ENCODE measurements around the gene RGS7. TPM values are rescaled to one million over a fixed set of nuclear protein-coding genes. Genes with fewer than 3 reads are reported as not detected.

RGS7 gene
- total and polyA plus RNA-seq, 10 of the 15 experiments (the other 5 are each of a cell fraction or from before 2014, with no cell fraction given) = not detected

DNA sequence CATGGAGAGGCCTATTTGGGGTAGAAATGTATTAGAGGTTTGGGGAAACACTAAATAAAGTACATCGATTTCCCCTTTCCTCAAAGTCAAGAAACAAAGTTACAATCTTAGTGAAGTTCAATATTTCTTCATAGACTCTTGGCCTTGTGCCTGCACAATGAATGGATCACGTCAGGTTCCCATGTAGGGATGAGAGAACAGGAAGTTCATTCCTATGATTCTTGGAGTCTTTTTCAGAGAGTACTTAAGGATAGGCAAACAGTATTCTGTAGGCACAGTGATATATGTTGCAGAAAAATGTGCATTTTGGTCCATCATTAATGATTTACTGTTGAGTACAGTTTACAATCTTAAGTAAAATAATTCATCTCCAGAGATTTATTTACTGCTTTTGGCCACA, 275.5 kb downstream of the RGS7 start (continued):
- TF ChIP-seq, protein P1, sequence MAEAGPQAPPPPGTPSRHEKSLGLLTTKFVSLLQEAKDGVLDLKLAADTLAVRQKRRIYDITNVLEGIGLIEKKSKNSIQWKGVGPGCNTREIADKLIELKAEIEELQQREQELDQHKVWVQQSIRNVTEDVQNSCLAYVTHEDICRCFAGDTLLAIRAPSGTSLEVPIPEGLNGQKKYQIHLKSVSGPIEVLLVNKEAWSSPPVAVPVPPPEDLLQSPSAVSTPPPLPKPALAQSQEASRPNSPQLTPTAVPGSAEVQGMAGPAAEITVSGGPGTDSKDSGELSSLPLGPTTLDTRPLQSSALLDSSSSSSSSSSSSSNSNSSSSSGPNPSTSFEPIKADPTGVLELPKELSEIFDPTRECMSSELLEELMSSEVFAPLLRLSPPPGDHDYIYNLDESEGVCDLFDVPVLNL (IDR thresholded peaks at IDR 0.05; ENCODE audit: low read depth, low read length) = no peak
- TF ChIP-seq NFYB (IDR thresholded peaks at IDR 0.05; ENCODE audit: insufficient read depth, low read depth, low read length) (no peak), ZBTB11 (CRISPR knock-in tag; IDR thresholded peaks at IDR 0.05) (no peak), CBFB (IDR thresholded peaks at IDR 0.05; ENCODE audit: low read depth) (no peak), SMC3 (IDR thresholded peaks at IDR 0.05; ENCODE audit: borderline replicate concordance, low read length) (no peak)
- TF ChIP-seq, protein P2, sequence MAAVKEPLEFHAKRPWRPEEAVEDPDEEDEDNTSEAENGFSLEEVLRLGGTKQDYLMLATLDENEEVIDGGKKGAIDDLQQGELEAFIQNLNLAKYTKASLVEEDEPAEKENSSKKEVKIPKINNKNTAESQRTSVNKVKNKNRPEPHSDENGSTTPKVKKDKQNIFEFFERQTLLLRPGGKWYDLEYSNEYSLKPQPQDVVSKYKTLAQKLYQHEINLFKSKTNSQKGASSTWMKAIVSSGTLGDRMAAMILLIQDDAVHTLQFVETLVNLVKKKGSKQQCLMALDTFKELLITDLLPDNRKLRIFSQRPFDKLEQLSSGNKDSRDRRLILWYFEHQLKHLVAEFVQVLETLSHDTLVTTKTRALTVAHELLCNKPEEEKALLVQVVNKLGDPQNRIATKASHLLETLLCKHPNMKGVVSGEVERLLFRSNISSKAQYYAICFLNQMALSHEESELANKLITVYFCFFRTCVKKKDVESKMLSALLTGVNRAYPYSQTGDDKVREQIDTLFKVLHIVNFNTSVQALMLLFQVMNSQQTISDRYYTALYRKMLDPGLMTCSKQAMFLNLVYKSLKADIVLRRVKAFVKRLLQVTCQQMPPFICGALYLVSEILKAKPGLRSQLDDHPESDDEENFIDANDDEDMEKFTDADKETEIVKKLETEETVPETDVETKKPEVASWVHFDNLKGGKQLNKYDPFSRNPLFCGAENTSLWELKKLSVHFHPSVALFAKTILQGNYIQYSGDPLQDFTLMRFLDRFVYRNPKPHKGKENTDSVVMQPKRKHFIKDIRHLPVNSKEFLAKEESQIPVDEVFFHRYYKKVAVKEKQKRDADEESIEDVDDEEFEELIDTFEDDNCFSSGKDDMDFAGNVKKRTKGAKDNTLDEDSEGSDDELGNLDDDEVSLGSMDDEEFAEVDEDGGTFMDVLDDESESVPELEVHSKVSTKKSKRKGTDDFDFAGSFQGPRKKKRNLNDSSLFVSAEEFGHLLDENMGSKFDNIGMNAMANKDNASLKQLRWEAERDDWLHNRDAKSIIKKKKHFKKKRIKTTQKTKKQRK (IDR thresholded peaks at IDR 0.05; ENCODE audit: low read depth, low read length) = no peak

Measured in GM12878 (cell line).